Endothelial cell of umbilical vein (primary cell): ENCODE measurements around the gene CHST15. TPM values are rescaled to one million over a fixed set of nuclear protein-coding genes. Genes with fewer than 3 reads are reported as not detected.

Experiments used
- BruUV-seq: library from RNA; stranded (reverse); fragments of 400-500 nt; replicated peaks from 2 replicates; lab custom pipeline; 2021; lab: Mats Ljungman, UMichigan
- CTCF ChIA-PET: fragments of 300-600, 350-600 bp; sonication (Branson Sonifier 250); formaldehyde crosslinking; loops from one replicate; lab custom pipeline; 2021; ENCODE audit warnings: antibody characterized with exemption, inconsistent platforms; lab: Charles Lee
- POLR2A ChIA-PET: fragments of 300-600, 350-600 bp; sonication (Branson Sonifier 250); formaldehyde crosslinking; loops from one replicate; lab custom pipeline; 2021; ENCODE audit warnings: antibody characterized with exemption, inconsistent platforms; lab: Charles Lee
- DNase-seq: peaks from one replicate; pipeline ENCODE4 v3.0.0-alpha.2; 2011; ENCODE audit warnings: low read depth, low spot score
- FAIRE-seq: peaks from 2 replicates; lab custom pipeline; 2011; peaks lifted over from hg19 to GRCh38; lab: Jason Lieb, UNC
- H2AFZ ChIP-seq: 2 replicates; pipeline ENCODE4 v1.6.0; 2012; ENCODE audit warnings: low read depth, low read length, control low read depth, inconsistent platforms
- H3K27ac ChIP-seq: 2 replicates; pipeline ENCODE4 v1.5.1; 2011; ENCODE audit warnings: low read depth, mild to moderate bottlenecking, control low read depth, low read length, moderate library complexity; ENCODE audit not compliant: insufficient read depth
- H3K27me3 ChIP-seq, 2 experiments: 2 replicates each; pipeline versions ENCODE4 v1.6.0 to v1.6.1; 2011; ENCODE audit warnings: low read length in 2 of 2, mixed read lengths in 1 of 2; ENCODE audit not compliant: control insufficient read depth in 2 of 2, insufficient read depth in 2 of 2
- H3K36me3 ChIP-seq, 2 experiments: 2 replicates in 1 of 2; 3 replicates in 1 of 2; pipeline ENCODE4 v1.5.1; 2011; ENCODE audit warnings: low read length in 2 of 2, mild to moderate bottlenecking in 1 of 2, moderate library complexity in 1 of 2; ENCODE audit not compliant: control insufficient read depth in 2 of 2, insufficient read depth in 2 of 2; ENCODE audit errors: extremely low read depth in 1 of 2
- H3K4me1 ChIP-seq: 3 replicates; pipeline ENCODE4 v1.5.1; 2011; ENCODE audit warnings: mild to moderate bottlenecking, low read length; ENCODE audit not compliant: control insufficient read depth, insufficient read depth; ENCODE audit errors: extremely low read depth
- H3K4me2 ChIP-seq: 2 replicates; pipeline ENCODE4 v1.6.1; 2011; ENCODE audit warnings: low read length, control low read depth, mixed read lengths; ENCODE audit not compliant: insufficient read depth
- H3K4me3 ChIP-seq, 3 experiments: fragments of 200-600 bp in 1 of 3; sonication (generic), shearing (Covaris generic) in 1 of 3; replicated peaks in 1 of 3; 2 replicates each; pipeline ENCODE4 v1.5.1; 2011 to 2016; ENCODE audit warnings: control low read depth in 3 of 3, low read length in 3 of 3, mild to moderate bottlenecking in 2 of 3, inconsistent platforms in 1 of 3, low read depth in 1 of 3, moderate library complexity in 1 of 3; ENCODE audit not compliant: insufficient read depth in 1 of 3
- H3K79me2 ChIP-seq: 2 replicates; pipeline ENCODE4 v1.6.0; 2012; ENCODE audit warnings: low read length, inconsistent platforms; ENCODE audit not compliant: control insufficient read depth, insufficient read depth
- H3K9ac ChIP-seq: replicated peaks from 2 replicates; pipeline ENCODE3; 2011; ENCODE audit warnings: low read length, control low read depth; ENCODE audit not compliant: insufficient read depth; ENCODE audit errors: extremely low read depth
- H3K9me1 ChIP-seq: replicated peaks from 3 replicates; pipeline ENCODE4 v1.6.0; 2011; ENCODE audit warnings: mild to moderate bottlenecking, low read length; ENCODE audit not compliant: control insufficient read depth, insufficient read depth; ENCODE audit errors: extremely low read depth
- H3K9me3 ChIP-seq: replicated peaks from 2 replicates; pipeline ENCODE4 v1.5.1; 2012; ENCODE audit warnings: low read length, inconsistent platforms; ENCODE audit not compliant: control insufficient read depth, insufficient read depth
- H4K20me1 ChIP-seq: replicated peaks from 2 replicates; pipeline ENCODE3; 2011; ENCODE audit warnings: mild to moderate bottlenecking, low read length; ENCODE audit not compliant: control insufficient read depth, insufficient read depth; ENCODE audit errors: extremely low read depth
- EZH2 ChIP-seq: IDR thresholded peaks from 2 replicates; pipeline ENCODE4 v1.6.1; 2012; ENCODE audit warnings: borderline replicate concordance, low read depth, mild to moderate bottlenecking, moderate library complexity, low read length, inconsistent platforms; ENCODE audit not compliant: severe bottlenecking
- FOS ChIP-seq: IDR thresholded peaks from 2 replicates; pipeline ENCODE4 v1.6.1; 2011; ENCODE audit warnings: mild to moderate bottlenecking, low read length, moderate library complexity, borderline replicate concordance; ENCODE audit not compliant: insufficient read depth
- GATA2 ChIP-seq: IDR thresholded peaks from 2 replicates; pipeline ENCODE4 v1.7.0; 2011; ENCODE audit warnings: low read depth, mild to moderate bottlenecking, moderate library complexity, mixed read lengths, low read length; ENCODE audit not compliant: insufficient read length, insufficient read depth
- JUN ChIP-seq: IDR thresholded peaks from 2 replicates; pipeline ENCODE4 v1.6.1; 2011; ENCODE audit warnings: borderline replicate concordance, low read depth; ENCODE audit not compliant: insufficient read length, insufficient read depth
- MYC ChIP-seq: IDR thresholded peaks from one replicate; pipeline ENCODE4 v1.6.1; 2011; ENCODE audit warnings: mild to moderate bottlenecking, low read depth, low read length
- POLR2A ChIP-seq: IDR thresholded peaks from 2 replicates; pipeline ENCODE4 v1.6.1; 2012; ENCODE audit warnings: low read depth, mild to moderate bottlenecking, control low read depth, low read length
- POLR2AphosphoS5 ChIP-seq: IDR thresholded peaks from 2 replicates; pipeline ENCODE4 v1.6.1; 2012; ENCODE audit warnings: low read depth, mild to moderate bottlenecking, control low read depth, low read length, moderate library complexity; ENCODE audit not compliant: insufficient read depth
- dilution Hi-C: fragments of 300-500 bp; cut with MboI; formaldehyde crosslinking; loops from one replicate; pipeline ENCODE4 v1.15.0; 2019; ENCODE audit warnings: low sequenced_read_pairs; ENCODE audit not compliant: extremely low pct_ligation_motif_present
- intact Hi-C: fragments of 100-400 bp; cut with micrococcal nuclease; formaldehyde crosslinking; loops from one replicate; pipeline ENCODE4 v1.10.0; 2022
- polyA plus RNA-seq, 4 experiments: library from polyadenylated mRNA; depleted of rRNA in 3 of 4; stranded (reverse) in 3 of 4; unstranded in 1 of 4; fragments of >200 nt; gene quantifications; 2 replicates each; pipeline versions ENCODE4 v1.2.1 to v1.2.3, GENCODE V29; 2011 to 2012; ENCODE audit warnings: missing spikeins in 1 of 4
- total RNA-seq: library from RNA; stranded (reverse); gene quantifications from 2 replicates; pipeline ENCODE4 v1.2.3, GENCODE V29; 2021
- TF ChIP-seq, protein P1 (sequence below): IDR thresholded peaks from 2 replicates; pipeline ENCODE4 v1.6.1; 2011; ENCODE audit not compliant: insufficient read depth, insufficient read length
- TF ChIP-seq, protein P2 (sequence below), 2 donors: IDR thresholded peaks; 1 replicate in 1 of 2; 2 replicates in 1 of 2; pipeline ENCODE4 v1.5.1; 2011; ENCODE audit warnings: low read length in 2 of 2, mild to moderate bottlenecking in 2 of 2, moderate library complexity in 2 of 2, control low read depth in 1 of 2, inconsistent platforms in 1 of 2, low read depth in 1 of 2; ENCODE audit not compliant: insufficient read depth in 1 of 2; ENCODE audit errors: extremely low read depth in 1 of 2

CHST15 gene
- total and polyA plus RNA-seq, 2 donors (not counting 3 experiments of a cell fraction or from before 2014, with no cell fraction given) = 23.1 to 29.2 TPM

DNA sequence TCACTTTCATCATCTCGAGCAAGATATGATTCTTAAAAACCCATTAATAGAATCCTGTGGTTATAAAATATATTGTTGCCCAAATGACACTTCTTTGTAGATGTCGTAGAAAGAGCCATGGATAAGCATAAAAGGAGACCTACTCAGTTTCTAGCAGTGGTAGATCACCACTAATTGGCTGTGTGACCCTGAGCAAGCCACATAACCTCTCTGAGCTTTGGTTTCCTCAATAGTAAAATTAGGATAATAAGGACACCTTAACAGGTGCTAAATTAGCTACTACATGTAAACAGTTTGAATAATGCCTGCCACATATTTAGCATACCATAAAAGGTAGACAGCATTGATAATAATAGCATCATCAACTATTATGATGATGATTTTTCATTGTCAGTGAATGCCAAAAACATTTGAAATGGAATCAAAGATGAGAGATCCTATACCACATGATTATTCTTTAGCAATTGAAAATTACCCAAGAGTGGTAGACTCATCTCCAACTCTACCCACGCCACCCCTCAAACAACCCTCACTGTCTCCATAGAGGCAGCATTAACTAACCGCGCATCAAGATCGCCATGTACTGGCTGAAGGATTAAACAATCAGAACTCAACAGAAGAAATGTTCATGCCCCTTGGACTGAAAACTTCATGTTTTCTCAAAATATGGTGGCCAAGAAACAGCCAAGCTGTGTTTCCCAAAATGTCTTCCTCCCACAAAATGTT lies 45.8 kb downstream of the CHST15 start:
- POLR2A ChIA-PET = no interaction called here
- no peaks in the 10 kb centered on the region for H3K9me1 ChIP-seq
- intact Hi-C loops = no loop called here

More for the DNA sequence above, 45.8 kb downstream of the CHST15 start:
- Histone ChIP-seq H3K27ac (no peak overlapping the region), H3K36me3 (peaks cover 0 to 15% of the 10 kb centered on the region in 2 experiments), H2AFZ (no peak overlapping the region), H3K4me2 (no peak overlapping the region), H3K9me3 (no peaks in the 10 kb centered on the region), H3K9ac (no peak overlapping the region), H4K20me1 (no peaks in the 10 kb centered on the region), H3K79me2 (no peaks in the 10 kb centered on the region), H3K4me3 (no peak overlapping the region), H3K4me1 (no peaks in the 10 kb centered on the region), H3K27me3 (peaks cover 0 to 2% of the 10 kb centered on the region in 2 experiments)
- dilution Hi-C loops = no loop called here
- no TSS peak for BruUV-seq
- no peak for TF ChIP-seq JUN
- TF ChIP-seq, protein P1, sequence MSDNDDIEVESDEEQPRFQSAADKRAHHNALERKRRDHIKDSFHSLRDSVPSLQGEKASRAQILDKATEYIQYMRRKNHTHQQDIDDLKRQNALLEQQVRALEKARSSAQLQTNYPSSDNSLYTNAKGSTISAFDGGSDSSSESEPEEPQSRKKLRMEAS = no peak
- TF ChIP-seq FOS = no peak
- no peak for TF ChIP-seq MYC
- no peak for TF ChIP-seq POLR2AphosphoS5
- TF ChIP-seq, protein P2, sequence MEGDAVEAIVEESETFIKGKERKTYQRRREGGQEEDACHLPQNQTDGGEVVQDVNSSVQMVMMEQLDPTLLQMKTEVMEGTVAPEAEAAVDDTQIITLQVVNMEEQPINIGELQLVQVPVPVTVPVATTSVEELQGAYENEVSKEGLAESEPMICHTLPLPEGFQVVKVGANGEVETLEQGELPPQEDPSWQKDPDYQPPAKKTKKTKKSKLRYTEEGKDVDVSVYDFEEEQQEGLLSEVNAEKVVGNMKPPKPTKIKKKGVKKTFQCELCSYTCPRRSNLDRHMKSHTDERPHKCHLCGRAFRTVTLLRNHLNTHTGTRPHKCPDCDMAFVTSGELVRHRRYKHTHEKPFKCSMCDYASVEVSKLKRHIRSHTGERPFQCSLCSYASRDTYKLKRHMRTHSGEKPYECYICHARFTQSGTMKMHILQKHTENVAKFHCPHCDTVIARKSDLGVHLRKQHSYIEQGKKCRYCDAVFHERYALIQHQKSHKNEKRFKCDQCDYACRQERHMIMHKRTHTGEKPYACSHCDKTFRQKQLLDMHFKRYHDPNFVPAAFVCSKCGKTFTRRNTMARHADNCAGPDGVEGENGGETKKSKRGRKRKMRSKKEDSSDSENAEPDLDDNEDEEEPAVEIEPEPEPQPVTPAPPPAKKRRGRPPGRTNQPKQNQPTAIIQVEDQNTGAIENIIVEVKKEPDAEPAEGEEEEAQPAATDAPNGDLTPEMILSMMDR (IDR thresholded peaks at IDR 0.05; ENCODE audit: extremely low read depth in 1 of 2, insufficient read depth in 1 of 2, low read depth in 1 of 2, low read length in 2 of 2) = no peak
- no peak for TF ChIP-seq EZH2
- no peak for TF ChIP-seq GATA2
- TF ChIP-seq POLR2A = no peak
- no peak for FAIRE-seq
- DNase-seq = no peak
- CTCF ChIA-PET = no interaction called here
